Activated CD4-positive, alpha-beta T cell treated with anti-CD3 and anti-CD28 coated beads, Interleukin-2, amount 10 ng/mL, durations not matched to agents 24 days and 14 days (primary cell): ENCODE results near the gene SIPA1L2. TPM values are rescaled to one million over a fixed set of nuclear protein-coding genes. Genes with fewer than 3 reads are reported as not detected.
A peak's percentile ranks its signal among the peaks of the same experiment; 100 is the strongest.

Experiments
- DNase-seq: peaks from one replicate; pipeline ENCODE4 v3.0.0; 2022
- H3K27ac Mint-ChIP-seq: one replicate; pipeline ENCODE4 v1.8.0; 2022; ENCODE audit warnings: mild to moderate bottlenecking, mixed read lengths
- H3K27me3 Mint-ChIP-seq: one replicate; pipeline ENCODE4 v1.8.0; 2022; ENCODE audit warnings: mixed read lengths
- H3K36me3 Mint-ChIP-seq: one replicate; pipeline ENCODE4 v1.8.0; 2022; ENCODE audit warnings: low read depth, mild to moderate bottlenecking, mixed read lengths
- H3K4me1 Mint-ChIP-seq: one replicate; pipeline ENCODE4 v1.8.0; 2021; ENCODE audit warnings: mixed read lengths
- H3K4me3 Mint-ChIP-seq: one replicate; pipeline ENCODE4 v1.8.0; 2022; ENCODE audit warnings: mild to moderate bottlenecking, moderate library complexity, mixed read lengths
- H3K9me3 Mint-ChIP-seq: one replicate; pipeline ENCODE4 v1.8.0; 2021; ENCODE audit warnings: mixed read lengths
- intact Hi-C: fragments of 100-400 bp; cut with micrococcal nuclease; formaldehyde crosslinking; loops from one replicate; pipeline ENCODE4 v1.15.1; 2023
- total RNA-seq: library from RNA; stranded (reverse); gene quantifications from 2 replicates; pipeline ENCODE4 v1.2.3, GENCODE V29; 2022

SIPA1L2 gene
- total RNA-seq = 3.1 and 4.1 TPM in 2 replicates

GRCh38 chr1:232630047-232630893, at the start of gene SIPA1L2:
Gene SIPA1L2, minus strand, starts transcription at chr1:232630133. Its CDS starts 114,794 bp downstream, at chr1:232515339.
- DNase-seq = peak; percentile 97
- Mint-ChIP-seq H3K4me3 (peak within 1 kb of the TSS; percentile 87), H3K27ac (peak within 1 kb of the TSS; percentile 76), H3K9me3 (no peaks in the 10 kb centered on the region), H3K36me3 (no peaks in the 10 kb centered on the region), H3K27me3 (peaks cover 58% of the 10 kb centered on the region), H3K4me1 (peaks cover 22% of the 10 kb centered on the region)
- intact Hi-C loops = loop anchor here (2.0 to 10.0 kb wide), 3 partner anchors 321 to 675 kb away; partner anchors contain the start of gene NTPCR

DNA sequence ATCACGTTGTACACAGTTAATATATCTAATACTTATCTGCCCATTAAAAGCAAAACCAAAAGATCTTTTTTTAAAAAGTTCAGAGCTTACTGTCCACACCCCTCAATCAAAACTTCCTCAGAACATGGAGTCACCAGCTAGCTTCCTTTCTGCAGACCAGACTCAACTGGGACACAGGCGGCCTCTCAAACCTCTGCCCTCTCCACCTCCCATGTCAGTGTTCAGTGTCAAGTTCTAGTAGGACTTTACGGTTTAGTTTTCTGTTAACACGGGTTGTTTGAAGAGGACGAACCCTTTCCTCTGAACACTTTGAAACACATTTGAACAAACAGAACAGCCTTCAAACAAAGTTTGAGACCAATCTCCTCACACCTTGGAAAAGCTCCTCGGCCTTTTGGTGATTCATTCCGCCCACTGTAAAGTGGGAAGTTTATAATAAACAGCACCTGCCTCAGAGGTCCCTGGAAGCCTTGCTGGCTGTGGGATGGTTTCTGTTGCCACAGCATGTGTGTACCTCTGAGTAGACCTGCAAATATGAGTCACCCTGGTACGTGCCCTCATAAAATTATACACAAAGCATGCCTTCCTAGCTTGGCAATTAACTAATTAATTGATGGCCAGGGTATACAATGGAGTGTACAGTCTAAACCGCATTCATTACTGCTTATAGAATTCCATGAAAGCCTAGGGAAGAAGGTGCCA, 48.4 kb upstream of the SIPA1L2 start:
- intact Hi-C loops = no loop called here
- H3K27me3 Mint-ChIP-seq = peaks cover 8% of the 10 kb centered on the region
- no peaks in the 10 kb centered on the region for H3K4me1 Mint-ChIP-seq
- H3K9me3 Mint-ChIP-seq = no peaks in the 10 kb centered on the region
- H3K27ac Mint-ChIP-seq = no peak overlapping the region
- H3K4me3 Mint-ChIP-seq = no peak overlapping the region
- DNase-seq = no peak
- H3K36me3 Mint-ChIP-seq = no peaks in the 10 kb centered on the region

GRCh38 chr1:232676307-232676706, 46.4 kb upstream of the SIPA1L2 start:
- Mint-ChIP-seq H3K9me3 (no peaks in the 10 kb centered on the region), H3K4me3 (no peak overlapping the region), H3K27me3 (peaks cover 5% of the 10 kb centered on the region), H3K27ac (no peak overlapping the region), H3K4me1 (no peaks in the 10 kb centered on the region), H3K36me3 (no peaks in the 10 kb centered on the region)
- intact Hi-C loops = no loop called here
- DNase-seq = no peak

- intact Hi-C loops = no loop called here
- DNase-seq = no peak
- Mint-ChIP-seq H3K4me1 (no peaks in the 10 kb centered on the region), H3K27ac (no peak overlapping the region), H3K27me3 (peaks cover 5% of the 10 kb centered on the region), H3K4me3 (no peak overlapping the region), H3K36me3 (no peaks in the 10 kb centered on the region), H3K9me3 (no peaks in the 10 kb centered on the region)
Measured at GRCh38 chr1:232675898-232676297, 46.0 kb upstream of the SIPA1L2 start.

GRCh38 chr1:232675260-232675659, 45.3 kb upstream of the SIPA1L2 start:
- DNase-seq = no peak
- Mint-ChIP-seq H3K4me3 (no peak overlapping the region), H3K27ac (no peak overlapping the region), H3K36me3 (no peaks in the 10 kb centered on the region), H3K27me3 (peaks cover 9% of the 10 kb centered on the region), H3K9me3 (no peaks in the 10 kb centered on the region), H3K4me1 (no peaks in the 10 kb centered on the region)
- intact Hi-C loops = no loop called here

- H3K9me3 Mint-ChIP-seq = no peaks in the 10 kb centered on the region
- peaks cover 16% of the 10 kb centered on the region for H3K27me3 Mint-ChIP-seq
- H3K36me3 Mint-ChIP-seq = no peaks in the 10 kb centered on the region
- H3K4me1 Mint-ChIP-seq = no peaks in the 10 kb centered on the region
- intact Hi-C loops = no loop called here
- H3K27ac Mint-ChIP-seq = no peak overlapping the region
- DNase-seq = no peak
- no peak overlapping the region for H3K4me3 Mint-ChIP-seq
Measured at GRCh38 chr1:232673256-232673655, 43.3 kb upstream of the SIPA1L2 start.

GRCh38 chr1:232669981-232670747, 40.2 kb upstream of the SIPA1L2 start:
- Mint-ChIP-seq H3K4me1 (peaks cover 8% of the 10 kb centered on the region), H3K4me3 (no peak overlapping the region), H3K27ac (no peak overlapping the region), H3K36me3 (no peaks in the 10 kb centered on the region), H3K9me3 (no peaks in the 10 kb centered on the region), H3K27me3 (peaks cover 24% of the 10 kb centered on the region)
- intact Hi-C loops = no loop called here
- DNase-seq = no peak

GRCh38 chr1:232667778-232668165, 37.8 kb upstream of the SIPA1L2 start:
- H3K9me3 Mint-ChIP-seq = no peaks in the 10 kb centered on the region
- H3K4me3 Mint-ChIP-seq = no peak overlapping the region
- peaks cover 8% of the 10 kb centered on the region for H3K4me1 Mint-ChIP-seq
- H3K27ac Mint-ChIP-seq = no peak overlapping the region
- H3K27me3 Mint-ChIP-seq = peaks cover 19% of the 10 kb centered on the region
- intact Hi-C loops = no loop called here
- no peak for DNase-seq
- H3K36me3 Mint-ChIP-seq = no peaks in the 10 kb centered on the region

DNA sequence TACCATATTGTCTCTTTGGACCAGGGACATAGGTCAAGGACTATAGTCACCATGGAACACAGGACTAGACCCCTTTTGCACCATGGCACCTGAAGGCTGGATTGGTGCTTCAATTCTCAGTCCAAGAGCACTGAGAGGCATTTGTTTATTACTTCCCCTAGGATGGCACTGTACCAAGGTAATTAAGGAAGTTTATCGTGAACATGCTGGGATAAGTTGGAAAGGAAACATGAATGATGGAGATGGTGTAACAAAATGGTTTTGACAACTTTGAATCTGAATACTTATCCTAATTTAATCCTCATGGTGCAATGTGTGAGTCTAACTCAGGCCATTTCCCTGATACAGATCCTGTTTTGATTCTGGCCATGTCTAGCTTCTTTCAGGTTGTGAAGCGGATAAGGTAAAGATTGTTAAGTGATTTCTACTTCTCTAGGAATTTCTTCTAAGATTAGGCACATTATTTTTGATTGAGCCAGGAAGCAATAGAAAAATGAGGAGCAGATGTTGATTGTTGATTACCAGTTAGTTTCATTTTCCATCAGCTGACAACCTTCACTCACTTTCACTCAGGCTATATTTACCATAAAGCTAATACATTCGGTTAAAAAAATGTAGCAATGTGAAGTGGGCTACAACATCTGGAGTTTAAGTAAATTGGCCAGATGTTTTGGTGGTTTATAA, 37.3 kb upstream of the SIPA1L2 start:
- H3K27ac Mint-ChIP-seq = no peak overlapping the region
- no peak for DNase-seq
- no peaks in the 10 kb centered on the region for H3K36me3 Mint-ChIP-seq
- H3K4me3 Mint-ChIP-seq = no peak overlapping the region
- no peaks in the 10 kb centered on the region for H3K9me3 Mint-ChIP-seq
- intact Hi-C loops = no loop called here
- H3K4me1 Mint-ChIP-seq = peaks cover 8% of the 10 kb centered on the region
- H3K27me3 Mint-ChIP-seq = peaks cover 19% of the 10 kb centered on the region

DNA sequence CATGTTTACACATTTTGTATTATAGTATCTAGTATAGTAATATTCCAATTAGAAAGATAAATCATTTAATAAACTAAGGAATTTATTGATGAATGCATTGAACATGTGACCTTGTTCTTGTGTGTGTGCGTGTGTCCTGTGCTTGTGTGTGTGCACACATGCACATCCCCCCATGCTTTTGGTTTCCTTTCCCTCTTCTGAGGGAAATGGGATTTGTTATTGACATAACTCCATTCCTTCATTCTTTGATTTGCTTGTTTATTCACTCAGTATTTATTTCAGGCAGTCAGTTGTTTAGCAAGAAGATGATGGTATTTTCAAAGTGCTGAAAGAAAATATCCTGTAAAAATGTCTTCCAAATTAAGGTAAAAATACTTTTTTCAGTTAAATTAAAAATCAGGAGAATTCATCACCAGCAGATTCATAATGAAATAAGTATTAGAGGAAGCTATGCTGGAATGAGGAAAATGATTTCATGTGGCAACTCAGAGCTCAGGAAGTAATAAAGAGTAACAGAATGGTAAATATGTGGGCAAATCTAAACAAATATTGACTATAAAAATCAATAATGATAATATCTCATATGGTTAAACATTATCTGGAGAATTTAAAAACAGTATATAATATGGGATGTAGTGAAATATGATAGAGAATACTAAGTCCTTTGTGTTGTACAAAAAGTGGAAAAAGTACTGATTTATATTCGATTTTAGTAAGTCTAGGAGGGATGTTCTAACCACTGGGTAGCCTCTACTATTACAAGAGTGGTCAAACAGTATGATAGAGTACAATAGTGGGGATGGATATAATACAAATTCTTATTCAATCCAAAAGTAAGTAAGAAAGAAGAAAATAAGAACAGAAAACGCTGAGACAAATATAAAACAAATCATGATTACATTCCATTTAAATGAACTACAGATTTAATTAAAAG, 35.2 kb upstream of the SIPA1L2 start:
- H3K4me3 Mint-ChIP-seq = no peak overlapping the region
- no peak for DNase-seq
- no peak overlapping the region for H3K27ac Mint-ChIP-seq
- no peaks in the 10 kb centered on the region for H3K9me3 Mint-ChIP-seq
- intact Hi-C loops = no loop called here
- H3K36me3 Mint-ChIP-seq = no peaks in the 10 kb centered on the region
- peaks cover 32% of the 10 kb centered on the region for H3K27me3 Mint-ChIP-seq
- H3K4me1 Mint-ChIP-seq = peaks cover 8% of the 10 kb centered on the region

- peaks cover 8% of the 10 kb centered on the region for H3K4me1 Mint-ChIP-seq
- H3K27me3 Mint-ChIP-seq = peaks cover 36% of the 10 kb centered on the region
- intact Hi-C loops = no loop called here
- no peaks in the 10 kb centered on the region for H3K9me3 Mint-ChIP-seq
- no peak for DNase-seq
- no peaks in the 10 kb centered on the region for H3K36me3 Mint-ChIP-seq
- no peak overlapping the region for H3K27ac Mint-ChIP-seq
- no peak overlapping the region for H3K4me3 Mint-ChIP-seq
Measured at GRCh38 chr1:232662910-232663309, 33.0 kb upstream of the SIPA1L2 start.

- Mint-ChIP-seq H3K27ac (no peak overlapping the region), H3K4me1 (peaks cover 4% of the 10 kb centered on the region), H3K36me3 (no peaks in the 10 kb centered on the region), H3K9me3 (no peaks in the 10 kb centered on the region), H3K27me3 (peaks cover 54% of the 10 kb centered on the region), H3K4me3 (no peak overlapping the region)
- intact Hi-C loops = no loop called here
- DNase-seq = no peak
Measured at GRCh38 chr1:232658386-232658785, 28.5 kb upstream of the SIPA1L2 start.
